Measurements from ENCODE around the gene EVA1C.
"Not testable (repeated sequence)": the region's sequence is repeated elsewhere in the genome, so short reads cannot be mapped to it uniquely, and the experiment has no call there.

Gene EVA1C

GRCh38 chr21:32424674-32425073 is 12.2 kb downstream of the EVA1C start:
- DNase-seq (ENCODE audit: low spot score) = no peak

- DNase-seq (ENCODE audit: low spot score) = no peak
These were observed 13.1 kb downstream of the EVA1C start for GRCh38 chr21:32425628-32426027.

DNA sequence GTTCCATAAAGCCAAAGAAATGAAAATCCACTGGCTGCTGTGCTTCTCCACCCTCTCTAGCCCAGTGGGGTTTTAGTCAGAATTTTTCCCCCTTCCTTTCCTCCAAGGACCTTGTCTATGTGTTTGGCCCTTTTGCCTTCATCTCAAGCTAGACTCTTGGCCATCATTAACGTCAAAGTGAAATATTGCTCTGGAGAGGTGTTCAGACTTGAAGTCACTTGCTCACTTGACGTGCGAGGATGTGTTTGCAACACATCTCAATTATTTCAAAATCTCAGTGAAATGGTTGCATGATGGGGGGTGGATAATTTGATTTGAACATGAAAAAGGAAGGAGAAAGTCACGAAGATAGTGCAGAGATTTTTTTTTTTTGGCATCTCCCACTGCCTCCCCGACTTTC is 13.6 kb downstream of the EVA1C start:
- no peak for DNase-seq (ENCODE audit: low spot score)

DNA sequence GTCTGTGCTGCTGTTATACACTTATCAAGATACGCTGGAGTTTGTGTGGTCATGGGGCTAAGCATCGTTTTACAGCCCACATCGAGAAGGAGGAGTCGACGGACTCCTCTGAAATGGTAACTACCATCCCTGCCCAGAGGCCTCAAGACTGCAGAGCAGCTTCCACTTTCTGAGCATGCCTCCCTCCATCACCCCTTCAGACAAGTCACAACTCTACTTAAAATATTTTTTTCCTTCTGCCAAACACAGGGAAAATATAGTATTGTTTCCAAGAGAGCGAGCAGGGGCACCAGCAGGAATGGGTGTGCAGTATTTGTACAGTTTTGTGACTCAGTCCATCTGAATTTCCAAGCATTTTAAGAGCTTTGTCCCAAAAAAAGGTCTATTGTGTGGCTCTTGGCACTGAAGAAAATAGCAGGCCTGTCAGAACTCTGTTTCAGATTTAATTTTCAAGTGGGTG is 14.1 kb downstream of the EVA1C start:
- no peak for DNase-seq (ENCODE audit: low spot score)

- no peak for DNase-seq (ENCODE audit: low spot score)
These were observed 15.6 kb downstream of the EVA1C start for GRCh38 chr21:32427958-32428623.

DNA sequence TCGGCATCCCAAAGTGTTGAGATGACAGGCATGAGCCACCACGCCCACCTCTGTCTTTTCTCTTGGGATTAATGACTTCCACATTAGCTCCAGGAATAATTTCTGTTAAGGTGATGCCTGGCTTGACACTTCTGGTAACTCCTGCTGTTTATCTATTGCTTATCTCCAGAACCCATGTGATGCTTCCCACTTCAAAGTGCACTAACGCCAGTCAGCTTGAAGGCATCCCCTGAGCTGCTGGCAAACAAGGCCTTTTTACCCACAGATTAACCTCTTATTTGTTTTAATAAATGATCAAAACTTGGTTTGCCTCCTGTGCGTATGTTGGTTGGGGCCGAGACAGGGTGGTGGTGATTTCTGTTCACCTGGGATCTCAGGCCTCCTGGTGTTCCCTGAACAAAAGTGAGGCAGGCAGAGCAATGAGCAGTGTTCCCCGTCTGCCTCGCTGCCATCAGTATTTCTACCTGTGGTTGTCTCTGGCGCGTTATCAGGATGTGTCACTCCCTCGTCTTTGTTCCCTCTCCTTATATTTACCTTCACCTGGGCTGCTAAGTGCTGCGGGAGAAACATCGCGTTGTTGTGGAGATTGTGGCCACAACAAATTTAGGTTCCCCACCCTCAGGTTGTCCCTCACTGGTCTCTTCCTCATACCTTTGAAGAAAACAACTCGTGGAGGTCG is 20.6 kb downstream of the EVA1C start:
- not testable (repeated sequence) for DNase-seq (ENCODE audit: low spot score)

DNA sequence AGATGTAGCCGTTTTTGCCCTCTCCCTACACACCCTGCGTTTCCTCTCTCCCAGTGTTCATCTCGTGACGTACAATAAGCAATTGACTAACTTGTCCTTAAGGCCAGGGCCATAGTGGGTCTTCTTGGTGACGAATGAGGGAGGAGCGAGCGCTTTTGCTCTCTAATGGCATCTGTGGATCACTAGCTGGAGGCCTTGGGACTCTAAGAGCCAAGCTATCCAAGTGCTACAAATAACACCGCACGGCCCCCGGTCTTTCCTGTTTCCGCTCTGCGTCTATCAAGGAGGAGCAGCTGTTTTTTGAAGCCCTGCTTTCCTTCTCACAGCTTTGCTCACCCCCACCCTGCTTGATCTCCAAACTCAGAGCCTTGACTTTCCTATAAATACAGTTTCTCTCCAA is 25.2 kb downstream of the EVA1C start:
- no peak for DNase-seq (ENCODE audit: low spot score)

- DNase-seq (ENCODE audit: low spot score) = no peak
These were observed 30.2 kb downstream of the EVA1C start for GRCh38 chr21:32442566-32443318.

- DNase-seq (ENCODE audit: low spot score) = no peak
These were observed 32.6 kb downstream of the EVA1C start for GRCh38 chr21:32445101-32445500.

- DNase-seq (ENCODE audit: low spot score) = not testable (repeated sequence)
These were observed 33.9 kb downstream of the EVA1C start for GRCh38 chr21:32446440-32446839.

GRCh38 chr21:32447224-32447623 is 34.7 kb downstream of the EVA1C start:
- no peak for DNase-seq (ENCODE audit: low spot score)

DNA sequence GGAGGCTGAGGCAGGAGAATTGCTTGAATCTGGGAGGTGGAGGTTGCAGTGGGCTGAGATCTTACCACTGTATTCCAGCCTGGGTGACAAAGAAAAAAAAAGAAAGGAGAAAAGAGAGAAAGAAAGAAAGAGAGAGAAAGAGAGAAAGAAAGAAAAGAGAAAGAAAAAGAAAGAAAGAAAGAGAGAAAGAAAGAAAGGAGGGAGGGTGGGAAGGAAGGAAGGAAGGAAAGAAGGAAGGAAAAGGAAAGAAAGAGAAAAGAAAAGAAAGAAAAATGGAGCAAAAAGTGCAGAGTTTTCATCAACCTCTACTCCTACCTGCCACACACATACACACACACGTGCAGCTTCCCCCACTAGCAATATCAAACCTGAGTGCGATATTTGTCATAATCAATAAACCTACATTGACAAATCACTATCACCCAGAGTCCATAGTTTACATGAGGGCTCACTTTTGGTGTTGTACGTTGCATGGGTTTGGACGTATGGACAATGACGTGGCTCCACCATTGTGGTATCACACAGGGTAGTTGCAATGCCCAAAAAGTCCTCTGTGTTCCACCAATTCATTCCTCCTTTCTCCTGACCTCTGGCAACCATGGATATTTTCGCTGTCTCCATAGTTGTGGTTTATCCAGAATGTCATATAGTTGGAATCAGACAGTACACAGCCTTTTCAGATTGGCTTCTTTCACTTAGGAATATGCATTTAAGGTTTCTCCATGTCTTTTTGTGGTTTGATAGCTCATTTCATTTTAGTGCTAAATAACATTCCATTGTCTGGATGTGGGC is 36.5 kb downstream of the EVA1C start:
- no peak for DNase-seq (ENCODE audit: low spot score)

DNA sequence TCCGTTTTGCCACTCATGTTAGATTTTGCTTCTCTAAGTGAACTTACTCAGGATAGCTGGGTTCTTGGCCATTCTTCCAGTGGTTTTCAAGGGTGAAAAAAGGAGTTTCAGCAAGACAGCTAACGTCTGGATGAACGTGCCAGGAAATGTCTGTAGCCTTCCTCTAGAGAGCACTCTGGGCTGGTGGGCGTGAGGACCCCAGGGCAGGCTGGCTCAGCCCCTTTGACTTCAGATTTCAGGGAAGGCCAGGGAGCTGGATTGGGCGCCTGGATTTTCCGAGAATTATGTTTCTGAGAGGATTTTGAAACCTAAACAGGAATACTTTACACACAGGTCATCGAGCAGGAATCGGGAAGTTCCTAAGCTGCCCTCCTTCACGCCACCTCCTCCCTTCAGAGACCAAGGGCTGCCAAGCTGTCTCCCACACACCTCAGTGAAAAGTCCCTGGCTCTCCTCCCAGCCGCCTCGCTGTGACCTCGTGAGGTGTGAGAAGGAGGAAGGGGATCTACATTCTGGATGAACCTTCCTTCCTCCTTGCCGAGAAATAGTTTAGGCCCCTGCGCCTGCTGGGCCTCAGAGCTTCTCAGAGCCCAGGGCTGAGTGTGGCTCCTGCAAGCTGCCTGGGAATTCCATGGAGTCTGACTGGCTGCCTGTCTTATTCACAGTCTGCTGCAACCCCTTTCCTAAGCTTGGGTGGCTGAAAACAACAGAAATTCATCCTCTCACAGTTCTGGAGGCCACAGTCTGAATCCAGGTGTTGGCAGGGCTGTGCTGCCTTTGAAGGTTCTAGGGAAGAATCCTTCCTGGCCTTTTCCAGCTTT is 38.6 kb downstream of the EVA1C start:
- DNase-seq (ENCODE audit: low spot score) = not testable (repeated sequence)

DNA sequence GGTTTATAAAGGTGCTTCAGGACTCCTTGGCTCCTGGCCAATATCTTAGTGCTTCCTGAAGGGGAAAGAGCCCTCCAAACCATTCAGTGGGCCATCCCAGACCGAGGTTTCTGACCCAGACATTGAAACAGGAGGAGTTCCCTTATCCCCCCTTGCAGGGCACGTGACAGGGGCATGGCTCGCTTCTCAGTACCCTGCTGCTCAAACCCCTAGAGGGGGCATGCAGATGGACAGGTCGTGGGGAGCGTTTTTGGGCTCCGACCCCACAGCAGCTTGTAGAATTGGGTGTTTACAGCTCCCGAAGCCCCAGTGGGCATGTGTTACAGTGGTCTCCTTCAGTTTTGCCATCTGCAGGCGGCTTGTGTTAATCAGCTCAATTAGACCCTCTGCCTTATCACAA is 39.7 kb downstream of the EVA1C start:
- DNase-seq (ENCODE audit: low spot score) = not testable (repeated sequence)

DNA sequence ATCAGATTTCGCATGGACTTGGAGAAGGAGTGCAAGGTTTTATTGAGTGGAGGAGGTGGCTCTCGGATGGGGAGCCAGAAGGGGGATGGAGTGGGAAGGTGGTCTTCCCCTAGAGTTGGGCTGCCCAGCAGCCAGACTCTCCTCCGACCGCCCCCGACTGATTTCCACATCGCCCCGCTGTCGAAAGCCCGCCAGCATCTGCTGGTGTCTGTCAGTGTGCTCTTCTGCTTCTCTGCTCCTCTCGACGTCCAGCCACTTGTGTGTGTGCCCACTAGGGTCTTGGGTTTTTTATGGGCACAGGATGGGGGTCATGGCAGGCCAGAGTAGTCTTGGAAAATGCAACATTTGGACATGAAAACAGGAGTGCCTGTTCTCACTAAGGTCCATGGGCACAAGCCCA is 40.1 kb downstream of the EVA1C start:
- no peak for DNase-seq (ENCODE audit: low spot score)

DNA sequence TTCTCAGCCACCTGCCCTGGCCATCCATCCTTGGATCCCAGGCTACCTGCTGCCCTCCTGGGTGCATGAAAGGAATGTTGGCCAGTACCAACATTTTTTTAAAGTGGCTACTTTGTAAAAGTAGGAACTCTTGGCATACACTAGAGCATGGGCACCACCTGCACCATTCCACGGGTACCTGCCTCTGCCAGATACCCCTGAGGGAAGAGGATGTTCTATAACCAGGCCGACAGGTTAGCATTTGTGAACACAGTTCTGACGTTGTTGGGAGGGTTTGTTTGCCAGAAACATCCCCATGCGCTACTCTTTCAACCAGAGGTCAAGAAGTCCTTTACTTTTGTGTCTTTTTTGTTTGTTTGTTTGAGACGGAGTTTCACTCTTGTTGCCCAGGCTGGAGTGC is 43.0 kb downstream of the EVA1C start:
- DNase-seq (ENCODE audit: low spot score) = no peak

GRCh38 chr21:32456497-32456918 is 44.0 kb downstream of the EVA1C start:
- no peak for DNase-seq (ENCODE audit: low spot score)

GRCh38 chr21:32457360-32457840 is 44.9 kb downstream of the EVA1C start:
- DNase-seq (ENCODE audit: low spot score) = peak; percentile 21

GRCh38 chr21:32457962-32458361 is 45.5 kb downstream of the EVA1C start:
- DNase-seq (ENCODE audit: low spot score) = no peak

- DNase-seq (ENCODE audit: low spot score) = no peak
These were observed 47.5 kb downstream of the EVA1C start for GRCh38 chr21:32459972-32460371.

GRCh38 chr21:32461503-32461902 is 49.0 kb downstream of the EVA1C start:
- DNase-seq (ENCODE audit: low spot score) = no peak

Data from cerebellar cortex (tissue), 1 donor.